Loucy (cell line): Measurements from ENCODE around the gene ZNF81.
A peak's percentile ranks its signal among the peaks of the same experiment; 100 is the strongest.

ENCODE experiments used
- EZH2phosphoT487 ChIP-seq: fragments of 200-600 bp; IDR thresholded peaks from 2 replicates; pipeline ENCODE4 v1.6.1; 2018; ENCODE audit warnings: antibody characterized with exemption, mild to moderate bottlenecking, moderate library complexity, borderline replicate concordance
- TF ChIP-seq, protein P1 (sequence below): fragments of 200-600 bp; sonication (generic); conservative IDR thresholded peaks from 2 replicates; pipeline ENCODE4 v1.5.1; 2014; ENCODE audit warnings: mild to moderate bottlenecking, antibody characterized with exemption, low read length

DNA sequence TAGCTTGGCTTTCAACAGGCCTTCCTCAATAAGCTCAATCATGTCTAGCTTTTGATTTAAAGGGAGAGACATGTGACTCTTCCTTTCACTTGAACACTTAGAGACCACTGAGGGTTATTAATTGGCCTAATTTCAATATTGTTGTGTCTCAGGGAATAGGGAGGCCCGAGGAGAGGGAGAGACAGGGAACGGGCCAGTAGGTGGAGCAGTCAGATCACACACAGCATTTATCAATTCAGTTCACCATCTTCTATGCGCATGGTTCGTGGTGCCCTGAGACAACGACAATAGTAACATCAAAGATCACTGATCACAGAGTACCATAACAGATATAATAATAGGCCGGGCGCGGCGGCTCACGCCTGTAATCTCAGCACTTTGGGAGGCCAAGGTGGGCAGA, 17.8 kb downstream of the ZNF81 start:
- TF ChIP-seq, protein P1, sequence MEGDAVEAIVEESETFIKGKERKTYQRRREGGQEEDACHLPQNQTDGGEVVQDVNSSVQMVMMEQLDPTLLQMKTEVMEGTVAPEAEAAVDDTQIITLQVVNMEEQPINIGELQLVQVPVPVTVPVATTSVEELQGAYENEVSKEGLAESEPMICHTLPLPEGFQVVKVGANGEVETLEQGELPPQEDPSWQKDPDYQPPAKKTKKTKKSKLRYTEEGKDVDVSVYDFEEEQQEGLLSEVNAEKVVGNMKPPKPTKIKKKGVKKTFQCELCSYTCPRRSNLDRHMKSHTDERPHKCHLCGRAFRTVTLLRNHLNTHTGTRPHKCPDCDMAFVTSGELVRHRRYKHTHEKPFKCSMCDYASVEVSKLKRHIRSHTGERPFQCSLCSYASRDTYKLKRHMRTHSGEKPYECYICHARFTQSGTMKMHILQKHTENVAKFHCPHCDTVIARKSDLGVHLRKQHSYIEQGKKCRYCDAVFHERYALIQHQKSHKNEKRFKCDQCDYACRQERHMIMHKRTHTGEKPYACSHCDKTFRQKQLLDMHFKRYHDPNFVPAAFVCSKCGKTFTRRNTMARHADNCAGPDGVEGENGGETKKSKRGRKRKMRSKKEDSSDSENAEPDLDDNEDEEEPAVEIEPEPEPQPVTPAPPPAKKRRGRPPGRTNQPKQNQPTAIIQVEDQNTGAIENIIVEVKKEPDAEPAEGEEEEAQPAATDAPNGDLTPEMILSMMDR: peak; percentile 45
- TF ChIP-seq EZH2phosphoT487: no peak
